Transverse colon (tissue), 4 donors: ENCODE data around the gene TBPL2.

Experiments
- POLR2A ChIP-seq: fragments of 450-650 bp; IDR thresholded peaks from one replicate; pipeline ENCODE4 v1.6.1; 2016; ENCODE audit warnings: antibody characterized with exemption, mild to moderate bottlenecking, moderate library complexity
- POLR2AphosphoS5 ChIP-seq, 3 donors: sonication (generic); formaldehyde crosslinking; IDR thresholded peaks; one replicate each; pipeline ENCODE4 v1.6.1; 2016; ENCODE audit warnings: antibody characterized with exemption in 3 of 3
- TF ChIP-seq, protein P1 (sequence below), 5 experiments: fragments of 200-600 bp in 3 of 5; fragments of 450-650 bp in 2 of 5; sonication (generic) in 3 of 5; IDR thresholded peaks; 1 replicate in 2 of 5; 2 replicates in 3 of 5; pipeline ENCODE4 v1.5.1; 2016 to 2017; ENCODE audit warnings: antibody characterized with exemption in 5 of 5, inconsistent platforms in 3 of 5, mild to moderate bottlenecking in 2 of 5, moderate library complexity in 1 of 5

- no peak for TF ChIP-seq POLR2AphosphoS5 (IDR thresholded peaks at IDR 0.05)
- TF ChIP-seq, protein P1, sequence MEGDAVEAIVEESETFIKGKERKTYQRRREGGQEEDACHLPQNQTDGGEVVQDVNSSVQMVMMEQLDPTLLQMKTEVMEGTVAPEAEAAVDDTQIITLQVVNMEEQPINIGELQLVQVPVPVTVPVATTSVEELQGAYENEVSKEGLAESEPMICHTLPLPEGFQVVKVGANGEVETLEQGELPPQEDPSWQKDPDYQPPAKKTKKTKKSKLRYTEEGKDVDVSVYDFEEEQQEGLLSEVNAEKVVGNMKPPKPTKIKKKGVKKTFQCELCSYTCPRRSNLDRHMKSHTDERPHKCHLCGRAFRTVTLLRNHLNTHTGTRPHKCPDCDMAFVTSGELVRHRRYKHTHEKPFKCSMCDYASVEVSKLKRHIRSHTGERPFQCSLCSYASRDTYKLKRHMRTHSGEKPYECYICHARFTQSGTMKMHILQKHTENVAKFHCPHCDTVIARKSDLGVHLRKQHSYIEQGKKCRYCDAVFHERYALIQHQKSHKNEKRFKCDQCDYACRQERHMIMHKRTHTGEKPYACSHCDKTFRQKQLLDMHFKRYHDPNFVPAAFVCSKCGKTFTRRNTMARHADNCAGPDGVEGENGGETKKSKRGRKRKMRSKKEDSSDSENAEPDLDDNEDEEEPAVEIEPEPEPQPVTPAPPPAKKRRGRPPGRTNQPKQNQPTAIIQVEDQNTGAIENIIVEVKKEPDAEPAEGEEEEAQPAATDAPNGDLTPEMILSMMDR (IDR thresholded peaks at IDR 0.05) = no peak
- no peak for TF ChIP-seq POLR2A
Observed at GRCh38 chr14:55372423-55372822, 68.0 kb downstream of the TBPL2 start.
